Natural killer cell (primary cell): ENCODE results near the gene SPECC1L. TPM values are rescaled to one million over a fixed set of nuclear protein-coding genes. Genes with fewer than 3 reads are reported as not detected.
"Not testable (repeated sequence)": the region's sequence is repeated elsewhere in the genome, so short reads cannot be mapped to it uniquely, and the experiment has no call there.

Experiments used
- ATAC-seq, 3 donors: fragments of 150-1000 bp in 2 of 3; fragments of 200-7000 bp in 1 of 3; cut with Tn5 transposase; 1 replicate in 1 of 3; 2 replicates in 2 of 3; pipeline ENCODE4 v1.10.0; 2021; ENCODE audit warnings: mild to moderate bottlenecking in 2 of 3, moderate library complexity in 2 of 3
- DNase-seq, 2 donors: peaks; one replicate each; pipeline versions ENCODE4 v3.0.0 to v3.0.0-alpha.2; 2013 to 2021; ENCODE audit warnings: mixed read lengths in 1 of 2
- H3K27ac ChIP-seq: one replicate; pipeline ENCODE4 v1.5.1; 2013; ENCODE audit warnings: mild to moderate bottlenecking, low read length
- H3K27me3 ChIP-seq: one replicate; pipeline ENCODE4 v1.6.1; 2013; ENCODE audit warnings: low read length; ENCODE audit not compliant: control insufficient read depth, insufficient read depth
- H3K36me3 ChIP-seq: one replicate; pipeline ENCODE4 v1.6.1; 2013; ENCODE audit warnings: low read length; ENCODE audit not compliant: control insufficient read depth, insufficient read depth
- H3K4me1 ChIP-seq: one replicate; pipeline ENCODE4 v1.6.1; 2013; ENCODE audit warnings: low read length; ENCODE audit not compliant: control insufficient read depth, insufficient read depth
- H3K4me3 ChIP-seq: one replicate; pipeline ENCODE4 v1.5.1; 2013; ENCODE audit warnings: low read length
- H3K9me3 ChIP-seq: one replicate; pipeline ENCODE4 v1.6.1; 2013; ENCODE audit warnings: low read length; ENCODE audit not compliant: control insufficient read depth, insufficient read depth
- H3K27ac Mint-ChIP-seq, 2 donors: one replicate each; pipeline ENCODE4 v1.8.0; 2022; ENCODE audit warnings: mild to moderate bottlenecking in 2 of 2, mixed read lengths in 2 of 2, moderate library complexity in 1 of 2
- H3K27me3 Mint-ChIP-seq, 2 donors: one replicate each; pipeline ENCODE4 v1.8.0; 2022; ENCODE audit warnings: low read depth in 2 of 2, mixed read lengths in 2 of 2
- H3K36me3 Mint-ChIP-seq: one replicate; pipeline ENCODE4 v1.8.0; 2022; ENCODE audit warnings: mixed read lengths
- H3K4me1 Mint-ChIP-seq, 2 donors: one replicate each; pipeline ENCODE4 v1.8.0; 2022; ENCODE audit warnings: mixed read lengths in 2 of 2
- H3K4me3 Mint-ChIP-seq: one replicate; pipeline ENCODE4 v1.8.0; 2022; ENCODE audit warnings: mild to moderate bottlenecking, moderate library complexity, mixed read lengths
- H3K9me3 Mint-ChIP-seq, 2 donors: one replicate each; pipeline ENCODE4 v1.8.0; 2022; ENCODE audit warnings: mixed read lengths in 2 of 2
- WGBS: methylation state at CpG from one replicate; pipeline ENCODE4 v1.1.7; 2013; ENCODE audit warnings: missing lambda C conversion rate; ENCODE audit not compliant: insufficient coverage; 5-methylcytosine and 5-hydroxymethylcytosine counted together
- intact Hi-C: fragments of 100-400 bp; cut with micrococcal nuclease; formaldehyde crosslinking; loops from one replicate; pipeline ENCODE4 v1.14.2; 2022
- total RNA-seq, 4 donors: library from RNA; stranded (reverse); fragments of 120-200 nt in 1 of 4; gene quantifications; one replicate each; pipeline versions ENCODE4 v1.2.3 to v1.2.4, GENCODE V29; 2013 to 2022
- TF ChIP-seq, protein P1 (sequence below): fragments of 200-600 bp; IDR thresholded peaks from one replicate; pipeline ENCODE4 v1.8.0; 2022; ENCODE audit warnings: antibody characterized with exemption

SPECC1L gene
- total RNA-seq, 3 donors from 2014 or later (not counting 1 experiment from before 2014, with no cell fraction given) = 46.1 to 52.9 (median 48.5) TPM

DNA sequence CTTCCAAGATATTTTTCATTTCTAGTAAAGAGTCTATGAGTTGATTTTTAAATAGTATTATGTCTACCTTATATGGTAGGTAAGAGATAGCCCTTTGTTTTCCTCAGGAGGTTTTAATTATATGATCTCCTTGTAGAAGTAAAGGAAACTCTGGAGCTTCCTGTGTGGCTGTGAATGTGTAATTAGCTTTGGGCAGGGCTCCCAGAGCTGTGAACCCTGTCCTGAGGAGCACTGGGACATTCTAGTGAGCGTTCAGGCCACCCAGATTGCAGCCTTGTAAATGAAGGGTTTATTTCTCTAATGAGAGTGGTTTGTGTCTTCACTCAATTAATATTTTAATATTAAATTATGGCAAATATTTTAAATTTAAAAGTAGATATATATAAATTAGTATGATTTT lies 24.3 kb downstream of the SPECC1L start:
- H3K4me1 ChIP-seq, H3K9me3 ChIP-seq, H3K27me3 ChIP-seq, ATAC-seq, H3K36me3 ChIP-seq, DNase-seq, H3K27me3 Mint-ChIP-seq, H3K27ac Mint-ChIP-seq, H3K9me3 Mint-ChIP-seq, intact Hi-C loops, H3K36me3 Mint-ChIP-seq, H3K4me3 Mint-ChIP-seq, H3K4me3 ChIP-seq, H3K27ac ChIP-seq: not testable (repeated sequence)
- WGBS = no CpG with 5 or more reads among the region's 1 CpG
- H3K4me1 Mint-ChIP-seq = peaks cover 28 to 46% of the 10 kb centered on the region in 2 donors

DNA sequence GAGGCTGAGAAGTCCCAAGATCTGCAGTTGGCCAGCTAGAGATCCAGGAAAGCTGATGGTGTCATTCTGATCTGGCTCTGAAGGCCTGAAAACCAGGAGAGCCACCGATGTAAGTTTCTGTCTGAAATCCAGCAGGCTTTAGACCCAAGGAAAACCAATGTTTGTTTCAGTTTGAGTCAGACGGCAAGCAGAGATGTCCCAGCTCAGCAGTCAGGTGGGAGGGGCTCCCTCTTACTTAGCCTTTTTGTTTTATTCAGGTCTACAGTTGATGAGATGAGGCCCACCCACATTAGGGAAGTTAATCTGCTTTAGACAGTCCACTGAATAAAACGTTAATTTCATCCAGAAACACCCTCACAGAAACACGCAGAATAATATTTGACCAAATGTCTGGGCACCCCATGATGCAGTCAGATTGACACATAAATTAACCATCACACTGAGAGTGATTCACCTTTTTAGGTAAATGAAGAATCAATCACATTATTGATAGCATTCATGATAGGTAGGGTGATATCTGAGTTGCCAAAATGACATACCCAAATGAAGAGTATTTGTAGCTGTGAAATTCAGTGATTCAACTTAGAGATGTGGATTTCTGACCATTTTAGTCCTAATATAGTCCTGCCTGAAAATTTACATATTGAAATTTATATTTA lies 28.0 kb downstream of the SPECC1L start:
- H3K4me1 Mint-ChIP-seq = peaks cover 19 to 43% of the 10 kb centered on the region in 2 donors
- ATAC-seq, H3K27me3 Mint-ChIP-seq, H3K4me3 ChIP-seq, H3K36me3 Mint-ChIP-seq, DNase-seq, H3K27me3 ChIP-seq, H3K4me1 ChIP-seq, H3K9me3 Mint-ChIP-seq, H3K4me3 Mint-ChIP-seq, intact Hi-C loops, H3K27ac ChIP-seq, H3K27ac Mint-ChIP-seq, H3K9me3 ChIP-seq: not testable (repeated sequence)
- peaks cover 10% of the 10 kb centered on the region for H3K36me3 ChIP-seq
- 78% methylated on average over 4 of the region's 4 CpGs for WGBS

- H3K9me3 Mint-ChIP-seq, intact Hi-C loops, H3K4me3 ChIP-seq, H3K27me3 ChIP-seq, H3K4me1 ChIP-seq, DNase-seq, H3K27ac ChIP-seq, H3K36me3 Mint-ChIP-seq, H3K9me3 ChIP-seq, H3K4me3 Mint-ChIP-seq, H3K27me3 Mint-ChIP-seq, ATAC-seq: not testable (repeated sequence)
- H3K36me3 ChIP-seq = peaks cover 14% of the 10 kb centered on the region
- WGBS = no CpG with 5 or more reads among the region's 1 CpG
- peak overlapping the region in 1 of 2 donors; percentile 33 for H3K27ac Mint-ChIP-seq
- peaks cover 37 to 58% of the 10 kb centered on the region in 2 donors for H3K4me1 Mint-ChIP-seq
Measured at GRCh38 chr22:24300522-24300921, 29.9 kb downstream of the SPECC1L start.

DNA sequence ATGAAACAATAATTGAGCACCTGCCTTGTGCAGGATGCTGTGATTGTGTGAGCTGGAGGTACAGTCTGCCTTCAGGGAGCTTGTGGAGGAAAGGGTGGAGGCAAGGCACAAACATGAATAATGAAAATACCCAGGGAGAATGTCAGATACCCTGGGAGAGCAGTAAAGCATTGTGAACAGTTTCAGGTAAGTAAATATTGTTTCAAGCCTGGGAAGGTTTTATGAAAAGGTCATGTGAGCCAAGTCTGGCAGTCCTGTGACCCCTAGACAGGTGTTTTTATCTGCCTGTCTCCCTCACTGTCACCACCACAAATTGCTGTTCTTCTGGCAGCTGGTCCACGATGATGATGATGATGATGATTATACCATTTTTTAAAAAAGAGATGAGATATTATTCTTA lies 32.0 kb downstream of the SPECC1L start:
- Mint-ChIP-seq H3K4me3 (no peak overlapping the region), H3K9me3 (no peaks in the 10 kb centered on the region), H3K36me3 (no peaks in the 10 kb centered on the region), H3K27me3 (no peaks in the 10 kb centered on the region), H3K4me1 (peaks cover 42 to 57% of the 10 kb centered on the region in 2 donors), H3K27ac (peak overlapping the region in 1 of 2 donors; percentile 27)
- Histone ChIP-seq H3K9me3 (no peaks in the 10 kb centered on the region), H3K36me3 (peaks cover 20% of the 10 kb centered on the region), H3K4me1 (no peaks in the 10 kb centered on the region), H3K27ac (no peak overlapping the region), H3K27me3 (no peaks in the 10 kb centered on the region), H3K4me3 (no peak overlapping the region)
- intact Hi-C loops = no loop called here
- TF ChIP-seq, protein P1, sequence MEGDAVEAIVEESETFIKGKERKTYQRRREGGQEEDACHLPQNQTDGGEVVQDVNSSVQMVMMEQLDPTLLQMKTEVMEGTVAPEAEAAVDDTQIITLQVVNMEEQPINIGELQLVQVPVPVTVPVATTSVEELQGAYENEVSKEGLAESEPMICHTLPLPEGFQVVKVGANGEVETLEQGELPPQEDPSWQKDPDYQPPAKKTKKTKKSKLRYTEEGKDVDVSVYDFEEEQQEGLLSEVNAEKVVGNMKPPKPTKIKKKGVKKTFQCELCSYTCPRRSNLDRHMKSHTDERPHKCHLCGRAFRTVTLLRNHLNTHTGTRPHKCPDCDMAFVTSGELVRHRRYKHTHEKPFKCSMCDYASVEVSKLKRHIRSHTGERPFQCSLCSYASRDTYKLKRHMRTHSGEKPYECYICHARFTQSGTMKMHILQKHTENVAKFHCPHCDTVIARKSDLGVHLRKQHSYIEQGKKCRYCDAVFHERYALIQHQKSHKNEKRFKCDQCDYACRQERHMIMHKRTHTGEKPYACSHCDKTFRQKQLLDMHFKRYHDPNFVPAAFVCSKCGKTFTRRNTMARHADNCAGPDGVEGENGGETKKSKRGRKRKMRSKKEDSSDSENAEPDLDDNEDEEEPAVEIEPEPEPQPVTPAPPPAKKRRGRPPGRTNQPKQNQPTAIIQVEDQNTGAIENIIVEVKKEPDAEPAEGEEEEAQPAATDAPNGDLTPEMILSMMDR = no peak
- ATAC-seq (no peak), DNase-seq (no peak)
- no CpG with 5 or more reads among the region's 1 CpG for WGBS

GRCh38 chr22:24303007-24303406 lies 32.4 kb downstream of the SPECC1L start:
- 54% methylated on average over 4 of the region's 4 CpGs for WGBS
- Mint-ChIP-seq H3K4me3 (no peak overlapping the region), H3K27me3 (no peaks in the 10 kb centered on the region), H3K27ac (peak overlapping the region in 1 of 2 donors; percentile 34), H3K36me3 (no peaks in the 10 kb centered on the region), H3K4me1 (peaks cover 42 to 57% of the 10 kb centered on the region in 2 donors), H3K9me3 (no peaks in the 10 kb centered on the region)
- H3K27me3 ChIP-seq = no peaks in the 10 kb centered on the region
- no peak for DNase-seq
- ATAC-seq = no peak
- intact Hi-C loops = no loop called here
- no peaks in the 10 kb centered on the region for H3K4me1 ChIP-seq
- TF ChIP-seq, protein P1 = no peak
- peaks cover 20% of the 10 kb centered on the region for H3K36me3 ChIP-seq
- H3K27ac ChIP-seq = no peak overlapping the region
- no peaks in the 10 kb centered on the region for H3K9me3 ChIP-seq
- H3K4me3 ChIP-seq = no peak overlapping the region
